Neural crest cell (in vitro differentiated cells): ENCODE data around the gene NRXN3. TPM values are rescaled to one million over a fixed set of nuclear protein-coding genes. Genes with fewer than 3 reads are reported as not detected.

Source experiments
- DNase-seq: peaks from one replicate; pipeline ENCODE4 v3.0.0; 2021; ENCODE audit warnings: low read depth, mixed read lengths, low spot score
- H3K27ac Mint-ChIP-seq: one replicate; pipeline ENCODE4 v1.8.0; 2021; ENCODE audit warnings: mild to moderate bottlenecking, mixed read lengths; ENCODE audit not compliant: unreplicated experiment
- H3K27me3 Mint-ChIP-seq: 2 replicates; pipeline ENCODE4 v1.8.0; 2021; ENCODE audit warnings: low read depth, mild to moderate bottlenecking, mixed read lengths
- H3K36me3 Mint-ChIP-seq: 2 replicates; pipeline ENCODE4 v1.8.0; 2021; ENCODE audit warnings: low read depth, mild to moderate bottlenecking, mixed read lengths
- H3K4me1 Mint-ChIP-seq: 2 replicates; pipeline ENCODE4 v1.8.0; 2021; ENCODE audit warnings: mixed read lengths
- H3K4me3 Mint-ChIP-seq: one replicate; pipeline ENCODE4 v1.8.0; 2021; ENCODE audit warnings: mild to moderate bottlenecking, mixed read lengths
- H3K9me3 Mint-ChIP-seq: 2 replicates; pipeline ENCODE4 v1.8.0; 2021; ENCODE audit warnings: mixed read lengths
- total RNA-seq: library from RNA; stranded (reverse); gene quantifications from 2 replicates; pipeline ENCODE4 v1.2.1, GENCODE V29; 2021
- TF ChIP-seq, protein P1 (sequence below): fragments of 200-600 bp; sonication (generic); conservative IDR thresholded peaks from 2 replicates; pipeline ENCODE4 v1.5.0; 2021; ENCODE audit warnings: antibody characterized with exemption, mild to moderate bottlenecking

Gene NRXN3
- total RNA-seq, 1 donor from 2014 or later: 2.5 TPM

- TF ChIP-seq, protein P1, sequence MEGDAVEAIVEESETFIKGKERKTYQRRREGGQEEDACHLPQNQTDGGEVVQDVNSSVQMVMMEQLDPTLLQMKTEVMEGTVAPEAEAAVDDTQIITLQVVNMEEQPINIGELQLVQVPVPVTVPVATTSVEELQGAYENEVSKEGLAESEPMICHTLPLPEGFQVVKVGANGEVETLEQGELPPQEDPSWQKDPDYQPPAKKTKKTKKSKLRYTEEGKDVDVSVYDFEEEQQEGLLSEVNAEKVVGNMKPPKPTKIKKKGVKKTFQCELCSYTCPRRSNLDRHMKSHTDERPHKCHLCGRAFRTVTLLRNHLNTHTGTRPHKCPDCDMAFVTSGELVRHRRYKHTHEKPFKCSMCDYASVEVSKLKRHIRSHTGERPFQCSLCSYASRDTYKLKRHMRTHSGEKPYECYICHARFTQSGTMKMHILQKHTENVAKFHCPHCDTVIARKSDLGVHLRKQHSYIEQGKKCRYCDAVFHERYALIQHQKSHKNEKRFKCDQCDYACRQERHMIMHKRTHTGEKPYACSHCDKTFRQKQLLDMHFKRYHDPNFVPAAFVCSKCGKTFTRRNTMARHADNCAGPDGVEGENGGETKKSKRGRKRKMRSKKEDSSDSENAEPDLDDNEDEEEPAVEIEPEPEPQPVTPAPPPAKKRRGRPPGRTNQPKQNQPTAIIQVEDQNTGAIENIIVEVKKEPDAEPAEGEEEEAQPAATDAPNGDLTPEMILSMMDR: no peak
Observed at GRCh38 chr14:79602742-79603141, 1432.6 kb downstream of the NRXN3 start.

DNA sequence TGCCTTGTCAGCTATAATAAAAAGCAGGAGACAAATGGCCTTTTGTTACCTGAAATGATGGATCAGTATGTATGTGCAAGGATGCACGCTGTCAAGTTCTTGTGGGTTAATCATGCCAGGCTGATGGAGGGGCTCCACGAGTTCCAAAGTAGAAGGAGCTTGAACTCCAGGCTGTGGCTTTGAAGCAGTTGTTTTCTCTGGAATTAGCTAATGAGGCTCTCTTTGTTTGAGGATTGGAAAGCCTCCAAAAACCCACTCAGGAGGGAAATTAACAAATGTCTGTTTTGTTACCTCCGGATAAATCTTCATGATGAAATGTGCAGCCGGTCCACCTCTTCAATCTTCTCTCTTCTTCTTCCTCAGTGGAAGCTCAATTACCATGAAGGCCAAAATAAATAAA lies 1435.7 kb downstream of the NRXN3 start:
- Mint-ChIP-seq H3K4me3 (no peak overlapping the region), H3K27me3 (no peaks in the 10 kb centered on the region), H3K27ac (no peak overlapping the region), H3K36me3 (no peaks in the 10 kb centered on the region), H3K9me3 (no peaks in the 10 kb centered on the region), H3K4me1 (no peaks in the 10 kb centered on the region)
- no peak for DNase-seq
- TF ChIP-seq, protein P1: no peak

More at GRCh38 chr14:79602742-79603141, 1432.6 kb downstream of the NRXN3 start:
- no peak for DNase-seq
- Mint-ChIP-seq H3K9me3 (no peaks in the 10 kb centered on the region), H3K4me1 (no peaks in the 10 kb centered on the region), H3K36me3 (no peaks in the 10 kb centered on the region), H3K27me3 (no peaks in the 10 kb centered on the region), H3K4me3 (no peak overlapping the region), H3K27ac (no peak overlapping the region)

DNA sequence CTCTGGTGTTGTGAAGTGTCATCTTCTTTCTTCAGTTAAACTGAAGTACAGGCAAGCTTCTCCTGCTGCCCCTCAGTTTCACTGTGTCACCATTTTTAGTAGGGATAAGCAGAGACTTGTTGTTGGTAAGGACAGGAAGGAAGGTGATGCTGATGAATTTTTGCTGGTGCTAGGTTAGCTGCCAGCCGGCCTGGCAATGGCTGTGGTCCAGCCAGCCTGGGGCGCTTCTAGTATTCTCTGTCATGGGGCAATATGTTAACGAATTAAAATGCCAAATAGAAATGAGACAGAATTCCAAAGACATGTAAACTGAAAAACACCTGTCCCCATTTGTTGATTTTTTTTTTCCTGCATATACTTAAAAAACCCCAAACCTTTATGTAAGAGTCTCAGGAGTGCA lies 1438.3 kb downstream of the NRXN3 start:
- TF ChIP-seq, protein P1: no peak
- no peaks in the 10 kb centered on the region for H3K4me1 Mint-ChIP-seq

DNA sequence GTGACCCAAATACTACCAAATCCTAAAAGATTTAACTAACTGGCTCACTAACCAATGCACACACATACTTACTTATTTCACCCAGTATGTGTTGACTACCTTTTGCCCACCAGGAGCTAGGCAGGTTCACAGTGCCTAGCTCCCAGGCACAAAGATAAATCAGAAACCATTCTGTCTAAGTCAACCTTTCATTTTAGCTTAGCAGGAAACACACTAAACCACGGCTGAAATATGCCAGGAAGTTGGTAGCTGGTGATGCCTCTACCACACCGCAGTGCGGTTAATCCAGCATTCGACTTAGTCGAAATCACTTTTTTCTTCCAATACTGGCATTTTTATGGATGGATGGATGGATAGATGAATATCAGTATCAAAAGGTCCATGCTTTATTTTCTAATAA lies 1443.5 kb downstream of the NRXN3 start:
- TF ChIP-seq, protein P1: no peak
- no peak for DNase-seq
- Mint-ChIP-seq H3K4me3 (no peak overlapping the region), H3K4me1 (no peaks in the 10 kb centered on the region), H3K27me3 (no peaks in the 10 kb centered on the region), H3K36me3 (no peaks in the 10 kb centered on the region), H3K27ac (no peak overlapping the region), H3K9me3 (peaks cover under 1% of the 10 kb centered on the region)

More for the DNA sequence above, 1438.3 kb downstream of the NRXN3 start:
- no peaks in the 10 kb centered on the region for H3K9me3 Mint-ChIP-seq
- no peak overlapping the region for H3K27ac Mint-ChIP-seq
- no peak overlapping the region for H3K4me3 Mint-ChIP-seq
- H3K36me3 Mint-ChIP-seq: no peaks in the 10 kb centered on the region
- no peaks in the 10 kb centered on the region for H3K27me3 Mint-ChIP-seq
- no peak for DNase-seq

- Mint-ChIP-seq H3K27ac (no peak overlapping the region), H3K27me3 (no peaks in the 10 kb centered on the region)
Observed at GRCh38 chr14:79614448-79614847, 1444.3 kb downstream of the NRXN3 start.

More at GRCh38 chr14:79614448-79614847, 1444.3 kb downstream of the NRXN3 start:
- DNase-seq: no peak
- Mint-ChIP-seq H3K9me3 (peaks cover 3% of the 10 kb centered on the region), H3K36me3 (no peaks in the 10 kb centered on the region), H3K4me1 (no peaks in the 10 kb centered on the region), H3K4me3 (no peak overlapping the region)
- TF ChIP-seq, protein P1: no peak
